ENCODE results near the gene HOXC5.

HOXC5 gene

DNA sequence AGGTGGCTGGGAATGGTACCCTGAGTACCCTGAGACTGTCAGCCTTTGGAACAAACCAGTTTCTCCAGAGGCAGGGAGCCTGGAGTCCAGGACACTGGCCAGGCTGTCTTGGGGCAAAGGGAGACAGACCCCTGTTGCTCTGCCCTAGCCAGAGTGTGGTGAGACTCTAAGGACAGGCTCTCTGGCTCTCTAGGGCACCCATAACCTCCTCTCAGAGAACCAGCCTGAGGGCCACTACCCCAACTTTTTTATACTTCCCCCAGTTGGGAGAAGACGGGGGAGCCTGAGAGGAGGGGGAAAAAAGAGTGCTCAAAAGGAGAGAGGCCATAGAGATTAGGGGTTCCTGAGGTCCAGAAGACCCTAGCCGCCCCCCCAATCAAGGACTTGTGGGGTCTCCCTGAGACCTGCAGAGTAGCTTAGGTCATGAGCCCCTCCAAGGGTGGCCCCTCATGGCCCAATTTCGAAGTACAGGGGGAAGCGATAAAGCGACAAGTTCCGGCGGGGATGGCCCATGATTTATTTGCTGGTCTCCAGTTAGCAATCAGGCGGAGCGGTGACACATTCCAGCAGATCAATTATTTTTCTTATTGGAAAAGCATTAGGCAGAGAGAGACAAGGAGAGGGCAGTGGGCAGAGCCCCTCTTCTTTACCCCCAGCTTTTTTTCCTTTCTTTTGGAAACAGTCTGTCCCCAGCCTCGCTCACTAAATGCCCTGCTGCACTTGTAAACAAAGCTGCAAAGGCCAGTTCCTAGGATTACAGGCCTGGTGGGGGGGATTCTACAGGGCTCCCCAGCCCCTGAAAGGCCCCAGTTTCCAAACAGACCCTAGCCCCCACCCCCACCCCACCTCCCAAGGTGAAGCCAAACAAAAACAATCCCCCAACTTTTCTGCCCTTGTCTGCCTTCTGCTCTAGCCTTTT, 22.5 kb upstream of the HOXC5 start:
- peak overlapping the region; percentile 42 for H3K4me3 Mint-ChIP-seq
- H3K4me1 Mint-ChIP-seq (ENCODE audit: low read depth): peaks cover 30% of the 10 kb centered on the region
- H3K9me3 Mint-ChIP-seq (ENCODE audit: low read depth): no peaks in the 10 kb centered on the region
- peaks cover 54% of the 10 kb centered on the region for H3K27me3 Mint-ChIP-seq
- no peak overlapping the region for H3K27ac Mint-ChIP-seq
- no peaks in the 10 kb centered on the region for H3K36me3 Mint-ChIP-seq

DNA sequence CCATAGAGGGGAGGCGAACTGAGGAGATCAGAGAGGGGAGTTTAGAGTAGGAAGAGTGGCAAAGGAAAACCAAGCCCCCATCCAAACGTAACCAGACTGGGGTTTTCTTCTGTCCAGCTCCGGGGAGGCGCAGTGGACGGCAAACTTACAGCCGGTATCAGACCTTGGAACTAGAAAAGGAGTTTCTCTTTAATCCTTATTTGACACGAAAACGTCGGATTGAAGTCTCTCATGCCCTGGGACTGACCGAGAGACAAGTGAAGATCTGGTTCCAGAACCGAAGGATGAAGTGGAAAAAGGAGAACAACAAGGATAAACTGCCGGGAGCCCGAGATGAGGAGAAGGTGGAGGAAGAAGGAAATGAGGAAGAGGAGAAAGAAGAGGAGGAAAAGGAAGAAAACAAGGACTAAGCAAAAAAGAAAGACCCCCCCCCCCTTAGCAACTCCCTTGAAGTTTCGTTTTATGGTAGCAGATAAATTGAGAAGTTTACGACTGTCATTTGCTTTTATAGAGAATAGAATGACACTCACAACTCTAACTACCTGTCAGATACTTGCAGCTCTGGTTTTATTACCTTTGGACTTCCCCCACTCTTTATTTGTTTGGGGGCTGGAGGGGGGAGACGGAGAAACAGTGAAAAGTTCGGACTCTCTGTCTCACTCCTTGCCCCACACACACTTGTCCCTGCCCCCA, 21.7 kb upstream of the HOXC5 start:
- Mint-ChIP-seq H3K4me1 (ENCODE audit: low read depth) (peaks cover 27% of the 10 kb centered on the region), H3K4me3 (peak overlapping the region; percentile 60), H3K27ac (no peak overlapping the region)

DNA sequence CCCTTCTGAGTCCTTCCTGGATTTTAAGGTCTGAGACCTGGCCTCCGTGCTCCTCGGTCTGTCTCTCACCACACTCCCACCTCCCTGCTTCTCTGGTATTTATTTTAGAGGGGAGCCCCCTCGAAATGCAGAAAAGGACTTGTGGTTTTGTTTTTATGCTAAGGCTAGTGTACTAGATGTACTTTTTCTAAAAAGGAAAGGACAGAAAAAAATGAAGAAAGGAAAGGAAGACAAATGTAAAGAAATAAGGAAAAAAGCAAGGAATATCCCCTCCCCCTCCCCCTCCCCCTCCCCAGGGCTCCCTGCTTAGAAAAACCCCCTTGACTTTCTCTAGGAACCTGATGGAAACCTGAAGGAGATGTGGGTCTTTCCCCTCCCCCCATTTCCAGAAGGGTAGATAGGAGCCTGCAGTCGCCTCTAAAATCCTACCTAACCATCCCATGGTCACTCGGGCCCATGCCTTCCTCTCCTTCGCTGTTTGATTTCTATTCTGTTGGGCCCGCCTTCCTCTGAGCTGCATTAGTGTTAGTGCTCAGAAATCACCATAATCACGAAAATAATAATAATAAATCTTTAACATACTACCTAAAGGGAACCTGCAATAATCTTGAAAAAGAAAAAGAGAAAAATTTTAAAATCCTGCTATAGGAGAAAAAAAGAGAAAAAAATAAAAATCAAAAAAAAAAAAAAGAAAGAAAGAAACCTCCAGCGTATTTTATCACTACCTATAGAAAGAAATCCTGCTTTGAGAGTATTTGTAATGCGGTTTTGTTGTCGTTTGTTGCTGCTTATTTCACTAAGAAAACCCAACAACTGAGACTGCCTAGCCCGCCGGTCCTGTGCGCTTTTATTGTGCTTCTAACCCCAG, 21.0 kb upstream of the HOXC5 start:
- Mint-ChIP-seq H3K36me3 (no peaks in the 10 kb centered on the region), H3K27ac (no peak overlapping the region), H3K4me1 (ENCODE audit: low read depth) (peaks cover 23% of the 10 kb centered on the region), H3K27me3 (peaks cover 46% of the 10 kb centered on the region), H3K4me3 (peak overlapping the region; percentile 48), H3K9me3 (ENCODE audit: low read depth) (no peaks in the 10 kb centered on the region)

More for the DNA sequence above, 21.7 kb upstream of the HOXC5 start:
- peaks cover 49% of the 10 kb centered on the region for H3K27me3 Mint-ChIP-seq
- H3K9me3 Mint-ChIP-seq (ENCODE audit: low read depth): no peaks in the 10 kb centered on the region
- no peaks in the 10 kb centered on the region for H3K36me3 Mint-ChIP-seq

DNA sequence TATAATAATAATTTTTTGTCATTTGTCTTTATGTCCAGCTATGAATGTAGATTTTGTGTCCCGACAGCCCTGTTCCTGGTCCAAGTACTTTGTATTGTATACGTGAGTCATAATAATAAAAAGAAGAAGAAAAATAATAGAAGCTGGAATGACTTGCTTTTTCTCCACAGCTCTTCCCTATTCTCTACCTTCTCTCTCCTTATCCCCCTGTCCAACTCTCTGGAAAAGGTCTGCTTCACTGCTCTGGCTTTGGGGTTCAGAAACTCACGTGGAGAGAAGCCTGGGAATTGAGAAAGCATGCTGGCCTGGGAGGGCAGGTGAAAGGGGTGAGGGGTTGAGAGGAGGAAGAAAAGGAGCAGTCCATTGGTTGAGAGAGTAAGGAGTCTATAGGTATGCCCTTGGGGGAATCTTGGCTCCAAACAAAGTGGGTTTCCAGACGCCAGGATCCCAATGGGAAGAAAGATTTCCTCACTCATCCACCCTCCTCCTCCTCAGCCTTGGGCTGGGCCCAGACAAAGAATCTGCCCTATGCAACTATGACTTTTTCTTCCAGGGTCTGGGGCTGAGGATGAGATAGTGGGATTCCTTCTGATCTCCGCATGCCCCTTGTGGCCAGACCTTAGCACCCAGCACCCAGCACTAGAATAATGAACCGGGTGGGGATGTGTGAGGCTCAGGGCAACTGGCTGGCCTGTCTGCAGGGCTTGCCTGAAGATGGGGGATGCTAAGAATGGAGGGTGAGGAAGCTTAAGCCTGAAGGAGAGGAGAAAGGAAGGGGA, 20.0 kb upstream of the HOXC5 start:
- peaks cover 29% of the 10 kb centered on the region for H3K4me1 Mint-ChIP-seq (ENCODE audit: low read depth)
- no peak overlapping the region for H3K27ac Mint-ChIP-seq
- H3K9me3 Mint-ChIP-seq (ENCODE audit: low read depth): no peaks in the 10 kb centered on the region
- peaks cover 43% of the 10 kb centered on the region for H3K27me3 Mint-ChIP-seq
- no peak overlapping the region for H3K4me3 Mint-ChIP-seq
- no peaks in the 10 kb centered on the region for H3K36me3 Mint-ChIP-seq

DNA sequence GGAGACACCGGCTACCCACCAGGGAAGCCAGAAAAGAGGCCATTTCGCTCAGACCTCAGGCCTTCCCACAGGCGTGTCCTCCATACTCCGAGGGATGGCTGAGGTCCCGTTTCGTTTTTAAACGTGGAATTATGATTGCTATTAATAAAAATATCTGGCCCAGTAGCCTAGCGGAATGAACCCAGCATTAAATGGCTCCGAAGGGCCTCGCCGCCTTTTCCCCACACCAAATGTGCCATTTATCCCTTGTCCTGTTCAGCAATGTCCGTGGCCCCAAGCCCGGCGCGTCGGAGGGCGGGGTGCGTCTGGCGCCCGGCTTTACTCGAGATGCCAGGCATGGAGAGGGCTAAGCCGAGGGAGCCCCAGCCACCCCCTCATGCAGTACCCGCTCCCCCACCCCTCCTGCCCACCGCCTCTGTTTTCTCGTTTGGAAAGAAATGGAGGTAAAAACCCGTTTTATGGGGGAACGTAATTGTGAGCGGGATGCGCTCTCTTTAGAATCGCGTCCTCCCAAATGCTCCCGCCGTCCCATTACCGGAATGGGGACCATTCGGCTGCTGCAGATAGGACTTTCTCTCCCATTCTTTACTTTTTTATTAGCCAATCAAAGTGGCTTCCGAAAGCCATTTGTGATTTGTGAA, 18.4 kb upstream of the HOXC5 start:
- H3K27ac Mint-ChIP-seq: no peak overlapping the region
- peaks cover 28% of the 10 kb centered on the region for H3K4me1 Mint-ChIP-seq (ENCODE audit: low read depth)

DNA sequence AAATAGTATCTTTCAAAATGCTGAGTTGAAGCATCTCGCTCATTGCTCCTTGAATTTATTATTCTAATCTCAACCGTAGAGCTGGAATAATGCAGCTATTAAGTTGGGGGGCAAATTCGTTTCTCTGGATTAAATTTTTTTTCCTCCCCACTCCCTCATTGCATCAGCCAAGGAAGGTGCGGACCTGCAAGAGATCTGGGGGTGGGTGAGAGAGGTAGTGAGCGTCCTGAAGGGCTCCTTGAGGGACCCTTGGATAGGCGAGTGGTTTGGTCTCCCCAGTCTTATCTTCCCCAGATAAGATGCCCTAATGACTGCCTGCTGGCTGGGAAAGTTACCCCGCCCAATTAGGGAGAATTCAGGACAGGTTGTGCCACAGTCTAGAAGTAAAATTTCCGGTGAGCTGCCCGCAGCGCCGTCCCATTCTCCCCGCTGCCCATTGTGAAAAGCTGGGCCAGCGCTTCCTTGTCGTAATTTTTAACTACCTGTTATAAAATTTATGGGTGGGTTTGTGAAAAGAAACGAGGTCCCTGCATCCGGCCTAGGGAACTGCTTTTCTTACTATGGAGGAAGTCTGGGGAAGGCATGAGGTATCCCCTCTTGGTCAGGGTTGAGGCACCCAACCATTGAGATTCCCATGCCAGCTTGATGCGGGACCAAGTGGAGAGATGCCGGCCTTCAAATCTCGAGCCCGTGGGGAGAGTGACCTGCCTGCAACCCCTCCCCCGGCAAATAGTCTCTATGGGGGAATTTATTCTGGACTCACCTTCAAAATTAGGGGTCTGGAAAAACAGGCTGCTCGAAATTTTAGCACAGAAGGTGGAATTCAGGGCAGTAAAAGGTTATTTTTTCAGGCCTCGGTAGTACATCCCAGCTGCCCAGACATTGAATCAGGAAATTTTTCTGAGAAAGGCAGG, 17.6 kb upstream of the HOXC5 start:
- Mint-ChIP-seq H3K4me3 (peak overlapping the region; percentile 13), H3K36me3 (no peaks in the 10 kb centered on the region), H3K27me3 (peaks cover 36% of the 10 kb centered on the region), H3K9me3 (ENCODE audit: low read depth) (no peaks in the 10 kb centered on the region), H3K4me1 (ENCODE audit: low read depth) (peaks cover 27% of the 10 kb centered on the region), H3K27ac (peak overlapping the region; percentile 64)

More for the DNA sequence above, 18.4 kb upstream of the HOXC5 start:
- Mint-ChIP-seq H3K36me3 (no peaks in the 10 kb centered on the region), H3K9me3 (ENCODE audit: low read depth) (no peaks in the 10 kb centered on the region), H3K4me3 (peak overlapping the region; percentile 13), H3K27me3 (peaks cover 40% of the 10 kb centered on the region)

DNA sequence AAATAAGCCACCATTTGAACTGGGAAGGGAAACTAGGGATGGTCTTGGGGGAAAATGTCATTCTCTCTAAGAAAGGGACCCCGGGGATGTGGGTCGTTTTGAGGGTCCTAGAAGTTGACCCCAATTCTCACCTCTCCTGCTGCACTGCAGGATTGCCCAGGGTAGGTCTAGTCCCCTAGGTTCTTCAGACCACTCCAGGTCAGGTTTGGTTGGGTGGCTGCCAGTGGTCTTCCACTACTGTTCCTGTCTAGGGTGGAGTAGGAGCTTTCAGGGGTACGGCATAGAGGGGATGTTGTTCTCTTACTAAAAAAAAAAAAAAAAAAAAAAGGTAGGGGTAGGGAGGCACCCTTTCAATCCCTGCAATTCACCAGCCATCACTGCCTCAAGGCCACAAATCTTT, 16.8 kb upstream of the HOXC5 start:
- H3K36me3 Mint-ChIP-seq: no peaks in the 10 kb centered on the region
- H3K9me3 Mint-ChIP-seq (ENCODE audit: low read depth): no peaks in the 10 kb centered on the region
- H3K27me3 Mint-ChIP-seq: peaks cover 32% of the 10 kb centered on the region
- H3K4me3 Mint-ChIP-seq: no peak overlapping the region
- peaks cover 24% of the 10 kb centered on the region for H3K4me1 Mint-ChIP-seq (ENCODE audit: low read depth)
- no peak overlapping the region for H3K27ac Mint-ChIP-seq

DNA sequence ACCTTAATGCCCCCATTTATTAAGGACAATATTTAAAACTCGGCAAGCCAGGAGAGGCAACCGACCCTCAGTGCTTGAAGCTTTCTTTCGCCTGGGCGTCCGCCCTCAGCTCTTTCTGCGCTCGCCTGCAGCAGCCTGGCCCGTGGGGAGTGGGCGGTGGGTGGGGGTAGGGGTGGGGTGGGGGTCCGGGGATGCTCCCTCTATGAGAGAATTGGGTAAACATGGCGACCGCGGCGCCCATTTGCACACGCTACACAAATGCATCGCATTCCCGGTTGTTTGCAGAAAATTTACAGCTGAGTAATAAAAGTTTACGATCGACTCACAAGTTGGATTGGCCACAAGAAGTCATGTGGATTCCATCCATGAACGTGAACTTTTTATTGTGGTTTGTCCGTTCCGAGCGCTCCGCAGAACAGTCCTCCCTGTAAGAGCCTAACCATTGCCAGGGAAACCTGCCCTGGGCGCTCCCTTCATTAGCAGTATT, 16.3 kb upstream of the HOXC5 start:
- no peak overlapping the region for H3K27ac Mint-ChIP-seq
- peaks cover 29% of the 10 kb centered on the region for H3K27me3 Mint-ChIP-seq
- H3K36me3 Mint-ChIP-seq: no peaks in the 10 kb centered on the region
- H3K4me3 Mint-ChIP-seq: no peak overlapping the region
- H3K4me1 Mint-ChIP-seq (ENCODE audit: low read depth): peaks cover 20% of the 10 kb centered on the region
- H3K9me3 Mint-ChIP-seq (ENCODE audit: low read depth): no peaks in the 10 kb centered on the region

DNA sequence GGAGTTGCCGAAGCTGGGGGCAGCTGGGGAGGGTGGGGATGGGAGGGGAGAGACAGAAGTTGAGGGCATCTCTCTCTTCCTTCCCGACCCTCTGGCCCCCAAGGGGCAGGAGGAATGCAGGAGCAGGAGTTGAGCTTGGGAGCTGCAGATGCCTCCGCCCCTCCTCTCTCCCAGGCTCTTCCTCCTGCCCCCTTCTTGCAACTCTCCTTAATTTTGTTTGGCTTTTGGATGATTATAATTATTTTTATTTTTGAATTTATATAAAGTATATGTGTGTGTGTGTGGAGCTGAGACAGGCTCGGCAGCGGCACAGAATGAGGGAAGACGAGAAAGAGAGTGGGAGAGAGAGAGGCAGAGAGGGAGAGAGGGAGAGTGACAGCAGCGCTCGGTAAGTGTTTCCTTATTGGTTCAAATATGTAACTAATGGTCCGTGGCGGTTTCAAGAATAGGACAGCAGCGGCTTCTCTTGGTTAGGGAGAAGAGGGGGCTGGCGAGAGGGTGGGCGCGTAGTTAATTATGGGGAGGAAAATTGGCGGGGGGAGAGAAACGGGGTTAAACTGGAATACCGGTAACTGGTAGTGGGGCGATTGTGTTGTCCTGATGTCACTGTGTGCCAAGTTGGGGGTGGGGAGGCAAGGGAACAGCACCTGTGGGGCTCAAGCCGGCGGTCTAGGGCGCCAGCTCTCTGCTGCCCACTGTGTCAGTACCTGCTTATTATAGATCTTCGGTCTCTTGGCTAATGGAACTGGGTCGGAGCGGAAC, 15.6 kb upstream of the HOXC5 start:
- peaks cover 18% of the 10 kb centered on the region for H3K4me1 Mint-ChIP-seq (ENCODE audit: low read depth)
- no peaks in the 10 kb centered on the region for H3K9me3 Mint-ChIP-seq (ENCODE audit: low read depth)
- H3K4me3 Mint-ChIP-seq: peak overlapping the region; percentile 87
- H3K27me3 Mint-ChIP-seq: peaks cover 31% of the 10 kb centered on the region
- no peak overlapping the region for H3K27ac Mint-ChIP-seq
- no peaks in the 10 kb centered on the region for H3K36me3 Mint-ChIP-seq

DNA sequence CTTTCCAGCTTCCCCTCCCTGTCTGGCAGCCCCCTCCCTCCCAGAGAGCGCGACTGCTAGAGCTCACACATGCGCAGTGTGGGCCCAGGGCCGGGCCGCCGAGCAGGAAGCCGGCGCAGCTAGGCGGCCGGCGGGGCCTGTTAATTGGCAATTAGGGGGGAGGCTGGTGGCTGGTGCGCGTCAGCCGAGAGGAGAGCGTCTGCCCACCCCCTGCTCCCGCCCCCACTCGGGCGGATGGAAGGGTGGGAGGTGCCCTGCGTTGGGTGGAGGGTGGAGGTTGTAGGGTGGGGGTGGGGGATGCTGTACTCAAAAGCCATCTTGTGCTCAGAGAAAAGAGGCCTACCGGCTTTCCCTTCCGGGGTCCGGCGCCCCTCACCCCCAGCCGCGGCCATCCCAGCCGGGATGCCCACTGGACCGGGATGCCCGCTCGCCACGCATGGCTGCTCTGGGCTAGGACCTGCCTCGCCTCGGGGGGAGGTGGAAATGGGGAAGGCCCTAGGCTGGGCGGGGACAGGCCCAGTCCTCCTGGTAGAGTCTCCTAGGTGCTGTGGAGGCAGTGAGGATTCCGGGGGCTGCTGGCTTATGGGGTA, 14.9 kb upstream of the HOXC5 start:
- peaks cover 31% of the 10 kb centered on the region for H3K27me3 Mint-ChIP-seq
- no peaks in the 10 kb centered on the region for H3K36me3 Mint-ChIP-seq
- H3K9me3 Mint-ChIP-seq (ENCODE audit: low read depth): no peaks in the 10 kb centered on the region
- H3K27ac Mint-ChIP-seq: peak overlapping the region; percentile 34
- peak overlapping the region; percentile 87 for H3K4me3 Mint-ChIP-seq
- peaks cover 18% of the 10 kb centered on the region for H3K4me1 Mint-ChIP-seq (ENCODE audit: low read depth)

DNA sequence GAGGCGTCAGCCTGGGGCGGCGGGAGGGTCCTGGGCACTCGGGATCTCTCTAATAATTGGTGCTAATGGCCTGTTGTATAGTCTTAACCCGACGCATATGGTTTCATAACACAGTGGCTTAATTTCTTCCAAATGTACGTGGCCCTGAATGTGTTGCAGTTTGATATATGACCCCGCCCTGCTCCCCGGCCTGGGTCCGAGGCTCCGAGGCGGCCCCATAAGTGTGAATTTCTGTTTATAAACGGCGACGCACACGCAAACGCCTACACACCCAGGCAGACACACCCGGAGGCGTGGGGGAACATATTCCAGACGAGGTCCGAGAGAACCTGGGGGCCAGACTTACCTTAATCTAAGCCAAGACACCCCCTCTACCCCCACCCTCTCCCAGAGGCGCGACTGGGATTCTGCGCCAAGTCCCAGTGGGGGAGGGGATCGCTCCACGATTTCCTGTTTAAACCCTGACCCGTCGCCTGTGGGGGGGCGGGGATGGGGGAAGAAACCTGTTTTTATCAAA, 14.3 kb upstream of the HOXC5 start:
- Mint-ChIP-seq H3K9me3 (ENCODE audit: low read depth) (no peaks in the 10 kb centered on the region), H3K27me3 (peaks cover 29% of the 10 kb centered on the region), H3K4me3 (peak overlapping the region; percentile 57), H3K4me1 (ENCODE audit: low read depth) (peaks cover 18% of the 10 kb centered on the region), H3K36me3 (no peaks in the 10 kb centered on the region), H3K27ac (no peak overlapping the region)

Measured in activated naive CD8-positive, alpha-beta T cell (primary cell).